ENCODE data around the gene CDKN1A. TPM values are rescaled to one million over a fixed set of nuclear protein-coding genes. Genes with fewer than 3 reads are reported as not detected.
A peak's percentile ranks its signal among the peaks of the same experiment; 100 is the strongest.

The CDKN1A gene
- polyA plus RNA-seq, 1 donor from 2014 or later: 23.0 TPM

DNA sequence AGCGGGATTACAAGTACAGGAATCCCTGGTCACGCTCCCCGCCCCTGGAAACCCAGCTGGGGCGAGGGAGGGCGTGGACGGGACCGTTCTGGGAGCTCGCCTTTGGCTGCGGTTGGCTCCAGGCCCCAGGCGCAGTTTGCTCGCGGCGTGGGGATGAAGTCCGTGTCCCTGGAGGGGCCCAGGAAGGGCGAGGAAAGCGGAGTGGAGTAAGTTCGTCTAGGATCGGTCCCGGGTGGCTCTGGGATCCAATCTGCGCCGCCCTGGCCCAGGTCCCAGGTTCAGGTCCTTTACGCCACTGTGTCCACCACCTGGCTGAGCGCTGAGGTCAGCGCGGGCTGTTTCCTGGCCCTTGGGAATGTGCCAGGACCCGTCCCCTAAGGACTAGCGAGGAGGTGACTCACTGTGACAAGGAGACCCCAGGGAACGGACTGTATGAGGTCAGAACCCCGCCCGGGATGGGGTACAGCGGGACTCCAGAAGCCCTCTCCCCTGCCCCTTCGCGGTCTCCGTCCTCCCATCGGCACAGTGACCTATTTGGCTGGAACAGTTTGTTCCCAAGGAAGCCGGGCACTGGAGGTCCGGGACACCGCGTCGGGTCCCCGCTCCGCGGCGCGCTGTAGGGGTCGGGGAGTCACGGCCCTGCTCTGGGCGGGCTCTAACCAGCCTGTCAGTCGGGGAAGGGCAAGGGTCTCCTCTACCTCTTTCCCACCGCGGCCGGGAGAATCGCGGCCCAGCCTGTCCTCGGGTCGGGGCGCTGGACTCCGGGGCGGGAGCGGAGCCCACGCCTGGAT lies 724 bp downstream of the CDKN1A start:
- H3K36me3 ChIP-seq (ENCODE audit: insufficient read depth, low read length): no peaks in the 10 kb centered on the region
- no peaks in the 10 kb centered on the region for H4K20me1 ChIP-seq (ENCODE audit: insufficient read depth)
- H2AFZ ChIP-seq (ENCODE audit: low read depth, low read length): peak overlapping the region; percentile 4
- peak overlapping the region; percentile 55 for H3K4me2 ChIP-seq (ENCODE audit: low read length)
- H3K9me3 ChIP-seq (ENCODE audit: low read length): no peaks in the 10 kb centered on the region
- H3K27me3 ChIP-seq (ENCODE audit: insufficient read depth, low read depth, low read length): peaks cover 30% of the 10 kb centered on the region
- no peaks in the 10 kb centered on the region for H3F3A ChIP-seq (ENCODE audit: insufficient read depth, low read length, poor library complexity, severe bottlenecking)
- no peaks in the 10 kb centered on the region for H3K9me2 ChIP-seq (ENCODE audit: insufficient read depth, low read length)
- peak overlapping the region; percentile 54 for H3K9ac ChIP-seq (ENCODE audit: low read length)
- H3K4me3 ChIP-seq (ENCODE audit: low read length): peak overlapping the region; percentile 75
- peak overlapping the region; percentile 12 for H3K27ac ChIP-seq (ENCODE audit: low read length)
- peaks cover 20% of the 10 kb centered on the region for H3K79me2 ChIP-seq (replicated peaks; ENCODE audit: insufficient read depth, low read length)
- TF ChIP-seq RAD21 (conservative IDR thresholded peaks at IDR 0.05) (no peak), POLR2AphosphoS5 (IDR thresholded peaks at IDR 0.05) (no peak), MXI1 (conservative IDR thresholded peaks at IDR 0.05; ENCODE audit: poor library complexity, severe bottlenecking) (no peak), SMC3 (conservative IDR thresholded peaks at IDR 0.05; ENCODE audit: poor library complexity) (no peak), EZH2 (IDR thresholded peaks at IDR 0.05; ENCODE audit: borderline replicate concordance, insufficient read depth, low read length, poor library complexity, severe bottlenecking) (no peak), EP300 (conservative IDR thresholded peaks at IDR 0.05; ENCODE audit: poor library complexity, severe bottlenecking) (no peak)

DNA sequence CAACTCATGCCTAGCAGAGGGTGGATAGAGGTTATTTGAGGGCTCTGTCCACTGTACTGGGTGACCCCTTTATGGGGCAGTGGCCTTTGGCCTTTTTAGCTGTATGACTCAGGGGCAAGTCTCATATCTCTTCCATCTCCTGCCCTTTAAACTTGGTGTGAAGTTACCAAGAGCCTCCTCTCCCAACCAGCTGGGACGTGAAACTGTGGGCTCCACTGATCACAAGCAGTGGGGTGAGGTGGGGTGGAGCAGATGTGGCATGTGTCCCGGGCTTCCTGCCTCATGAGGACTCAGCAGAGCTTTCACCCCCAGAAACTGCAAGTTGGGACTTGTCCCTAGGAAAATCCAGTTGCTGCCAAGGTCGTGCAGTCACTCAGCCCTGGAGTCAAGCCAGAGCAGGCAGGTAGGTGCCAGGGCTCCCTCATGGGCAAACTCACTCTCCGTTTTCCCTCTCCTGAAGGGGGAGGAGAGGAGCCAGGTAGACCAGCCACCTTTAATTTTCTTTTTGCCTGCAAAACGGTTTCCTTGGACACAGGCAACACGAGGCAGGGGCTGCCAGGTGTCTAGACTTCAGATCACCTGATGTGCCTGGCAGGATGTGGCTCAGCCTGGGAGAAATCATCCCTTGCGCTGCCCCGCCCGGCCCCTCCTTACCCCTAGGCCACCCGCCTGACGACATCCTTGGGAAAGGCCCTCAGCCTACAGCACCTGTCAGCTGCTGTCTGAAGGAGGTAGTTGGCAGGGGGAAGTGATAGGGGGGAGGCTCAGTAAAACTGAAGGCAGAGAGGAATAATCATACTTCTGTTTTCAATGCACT lies 4.0 kb downstream of the CDKN1A start:
- no peak overlapping the region for H3K9ac ChIP-seq (ENCODE audit: low read length)
- H3K79me2 ChIP-seq (replicated peaks; ENCODE audit: insufficient read depth, low read length): peaks cover 20% of the 10 kb centered on the region
- TF ChIP-seq TAF1 (IDR thresholded peaks at IDR 0.05; ENCODE audit: low read depth): no peak
- no peak for TF ChIP-seq POLR2AphosphoS5 (IDR thresholded peaks at IDR 0.05)
- TF ChIP-seq, protein P1, sequence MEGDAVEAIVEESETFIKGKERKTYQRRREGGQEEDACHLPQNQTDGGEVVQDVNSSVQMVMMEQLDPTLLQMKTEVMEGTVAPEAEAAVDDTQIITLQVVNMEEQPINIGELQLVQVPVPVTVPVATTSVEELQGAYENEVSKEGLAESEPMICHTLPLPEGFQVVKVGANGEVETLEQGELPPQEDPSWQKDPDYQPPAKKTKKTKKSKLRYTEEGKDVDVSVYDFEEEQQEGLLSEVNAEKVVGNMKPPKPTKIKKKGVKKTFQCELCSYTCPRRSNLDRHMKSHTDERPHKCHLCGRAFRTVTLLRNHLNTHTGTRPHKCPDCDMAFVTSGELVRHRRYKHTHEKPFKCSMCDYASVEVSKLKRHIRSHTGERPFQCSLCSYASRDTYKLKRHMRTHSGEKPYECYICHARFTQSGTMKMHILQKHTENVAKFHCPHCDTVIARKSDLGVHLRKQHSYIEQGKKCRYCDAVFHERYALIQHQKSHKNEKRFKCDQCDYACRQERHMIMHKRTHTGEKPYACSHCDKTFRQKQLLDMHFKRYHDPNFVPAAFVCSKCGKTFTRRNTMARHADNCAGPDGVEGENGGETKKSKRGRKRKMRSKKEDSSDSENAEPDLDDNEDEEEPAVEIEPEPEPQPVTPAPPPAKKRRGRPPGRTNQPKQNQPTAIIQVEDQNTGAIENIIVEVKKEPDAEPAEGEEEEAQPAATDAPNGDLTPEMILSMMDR (IDR thresholded peaks at IDR 0.05; ENCODE audit: poor library complexity, severe bottlenecking): no peak
- TF ChIP-seq EP300 (conservative IDR thresholded peaks at IDR 0.05; ENCODE audit: poor library complexity, severe bottlenecking): no peak
- no peak for TF ChIP-seq SMC3 (conservative IDR thresholded peaks at IDR 0.05; ENCODE audit: poor library complexity)
- no peak for TF ChIP-seq RAD21 (conservative IDR thresholded peaks at IDR 0.05)
- TF ChIP-seq EZH2 (IDR thresholded peaks at IDR 0.05; ENCODE audit: borderline replicate concordance, insufficient read depth, low read length, poor library complexity, severe bottlenecking): no peak
- TF ChIP-seq, protein P2, sequence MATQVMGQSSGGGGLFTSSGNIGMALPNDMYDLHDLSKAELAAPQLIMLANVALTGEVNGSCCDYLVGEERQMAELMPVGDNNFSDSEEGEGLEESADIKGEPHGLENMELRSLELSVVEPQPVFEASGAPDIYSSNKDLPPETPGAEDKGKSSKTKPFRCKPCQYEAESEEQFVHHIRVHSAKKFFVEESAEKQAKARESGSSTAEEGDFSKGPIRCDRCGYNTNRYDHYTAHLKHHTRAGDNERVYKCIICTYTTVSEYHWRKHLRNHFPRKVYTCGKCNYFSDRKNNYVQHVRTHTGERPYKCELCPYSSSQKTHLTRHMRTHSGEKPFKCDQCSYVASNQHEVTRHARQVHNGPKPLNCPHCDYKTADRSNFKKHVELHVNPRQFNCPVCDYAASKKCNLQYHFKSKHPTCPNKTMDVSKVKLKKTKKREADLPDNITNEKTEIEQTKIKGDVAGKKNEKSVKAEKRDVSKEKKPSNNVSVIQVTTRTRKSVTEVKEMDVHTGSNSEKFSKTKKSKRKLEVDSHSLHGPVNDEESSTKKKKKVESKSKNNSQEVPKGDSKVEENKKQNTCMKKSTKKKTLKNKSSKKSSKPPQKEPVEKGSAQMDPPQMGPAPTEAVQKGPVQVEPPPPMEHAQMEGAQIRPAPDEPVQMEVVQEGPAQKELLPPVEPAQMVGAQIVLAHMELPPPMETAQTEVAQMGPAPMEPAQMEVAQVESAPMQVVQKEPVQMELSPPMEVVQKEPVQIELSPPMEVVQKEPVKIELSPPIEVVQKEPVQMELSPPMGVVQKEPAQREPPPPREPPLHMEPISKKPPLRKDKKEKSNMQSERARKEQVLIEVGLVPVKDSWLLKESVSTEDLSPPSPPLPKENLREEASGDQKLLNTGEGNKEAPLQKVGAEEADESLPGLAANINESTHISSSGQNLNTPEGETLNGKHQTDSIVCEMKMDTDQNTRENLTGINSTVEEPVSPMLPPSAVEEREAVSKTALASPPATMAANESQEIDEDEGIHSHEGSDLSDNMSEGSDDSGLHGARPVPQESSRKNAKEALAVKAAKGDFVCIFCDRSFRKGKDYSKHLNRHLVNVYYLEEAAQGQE (IDR thresholded peaks at IDR 0.05; ENCODE audit: borderline replicate concordance): no peak
- TF ChIP-seq MXI1 (conservative IDR thresholded peaks at IDR 0.05; ENCODE audit: poor library complexity, severe bottlenecking): no peak
- H3K9me2 ChIP-seq (ENCODE audit: insufficient read depth, low read length): no peaks in the 10 kb centered on the region
- H3K27ac ChIP-seq (ENCODE audit: low read length): no peak overlapping the region
- H3F3A ChIP-seq (ENCODE audit: insufficient read depth, low read length, poor library complexity, severe bottlenecking): no peaks in the 10 kb centered on the region
- H3K27me3 ChIP-seq (ENCODE audit: insufficient read depth, low read depth, low read length): peaks cover 30% of the 10 kb centered on the region
- H3K4me3 ChIP-seq (ENCODE audit: low read length): no peak overlapping the region
- H2AFZ ChIP-seq (ENCODE audit: low read depth, low read length): no peak overlapping the region
- no peaks in the 10 kb centered on the region for H3K9me3 ChIP-seq (ENCODE audit: low read length)
- H3K4me2 ChIP-seq (ENCODE audit: low read length): no peak overlapping the region
- H3K36me3 ChIP-seq (ENCODE audit: insufficient read depth, low read length): no peaks in the 10 kb centered on the region
- H4K20me1 ChIP-seq (ENCODE audit: insufficient read depth): no peaks in the 10 kb centered on the region

Measured in neural cell (in vitro differentiated cells).